GM23338 (cell line): ENCODE measurements around the gene PIGV. TPM values are rescaled to one million over a fixed set of nuclear protein-coding genes. Genes with fewer than 3 reads are reported as not detected.

Experiments
- polyA plus RNA-seq: library from polyadenylated mRNA; unstranded; fragments of >200 nt; fragmentation: Nextera tagmentation; extraction: Ambion mirVana; gene quantifications from 2 replicates; pipeline ENCODE4 v1.2.1, GENCODE V29; 2016
- small RNA-seq: library from RNA; depleted of rRNA; stranded (forward); fragments of <200 nt; gene quantifications from one replicate; pipeline ENCODE3, GENCODE V24; 2014; ENCODE audit warnings: low replicate concordance
- total RNA-seq: library from RNA; depleted of rRNA; stranded (reverse); fragments of >200 nt; shearing (Covaris generic); gene quantifications from 2 replicates; pipeline ENCODE4 v1.2.3, GENCODE V29; 2014; rRNA removed

The PIGV gene
- total and polyA plus RNA-seq, 2 experiments from 2014 or later, result 4.5 to 12.6 TPM

Small RNA genes within 50 kb of the gene (small RNA-seq; reads per million reads assigned to genes)
- not detected for gene RN7SL165P

Other genes starting within 250 kb of the PIGV start
- gene ARID1A, start 91.9 kb upstream of the PIGV start, total RNA-seq, result 82.1 and 104 TPM in 2 replicates
- 50.0 and 62.6 TPM in 2 replicates for gene ARID1A, start 91.9 kb upstream of the PIGV start, polyA plus RNA-seq
- gene ZDHHC18, start 38.7 kb downstream of the PIGV start, total RNA-seq, result 15.5 and 26.8 TPM in 2 replicates
- 5.6 and 6.3 TPM in 2 replicates for gene ZDHHC18, start 38.7 kb downstream of the PIGV start, polyA plus RNA-seq
- 2.6 and 4.1 TPM in 2 replicates for gene SFN, start 75.2 kb downstream of the PIGV start, total RNA-seq
- gene SFN, start 75.2 kb downstream of the PIGV start, polyA plus RNA-seq, result 1.8 and 3.6 TPM in 2 replicates
- 10.1 and 13.8 TPM in 2 replicates for gene GPN2, start 102.3 kb downstream of the PIGV start, total RNA-seq
- 18.2 and 19.4 TPM in 2 replicates for gene GPN2, start 102.3 kb downstream of the PIGV start, polyA plus RNA-seq
- gene GPATCH3, start 112.5 kb downstream of the PIGV start, total RNA-seq, result 10.5 and 15.6 TPM in 2 replicates
- 9.8 and 13.0 TPM in 2 replicates for gene GPATCH3, start 112.5 kb downstream of the PIGV start, polyA plus RNA-seq
- not detected in 2 replicates for gene NR0B2, start 126.0 kb downstream of the PIGV start, total RNA-seq
- 0.18 TPM in 1 of 2 replicates, not detected in the other for gene NR0B2, start 126.0 kb downstream of the PIGV start, polyA plus RNA-seq
- gene NUDC, start 133.8 kb downstream of the PIGV start, total RNA-seq, result 84.3 and 96.2 TPM in 2 replicates
- 206 and 224 TPM in 2 replicates for gene NUDC, start 133.8 kb downstream of the PIGV start, polyA plus RNA-seq
- gene KDF1, start 172.5 kb downstream of the PIGV start, total RNA-seq, result 18.0 and 21.1 TPM in 2 replicates
- gene KDF1, start 172.5 kb downstream of the PIGV start, polyA plus RNA-seq, result 13.6 and 17.4 TPM in 2 replicates
- 54.3 and 69.3 TPM in 2 replicates for gene TRNP1, start 205.7 kb downstream of the PIGV start, total RNA-seq
- 21.2 and 29.4 TPM in 2 replicates for gene TRNP1, start 205.7 kb downstream of the PIGV start, polyA plus RNA-seq
- gene TENT5B, start 224.9 kb downstream of the PIGV start, total RNA-seq, result 160 and 170 TPM in 2 replicates
- gene TENT5B, start 224.9 kb downstream of the PIGV start, polyA plus RNA-seq, result 69.1 and 78.0 TPM in 2 replicates